Measurements from ENCODE around the gene BAIAP3. TPM values are rescaled to one million over a fixed set of nuclear protein-coding genes. Genes with fewer than 3 reads are reported as not detected.
"Not testable (repeated sequence)": the region's sequence is repeated elsewhere in the genome, so short reads cannot be mapped to it uniquely, and the experiment has no call there.

Gene BAIAP3
- total RNA-seq, 1 donor: 2.3 TPM

DNA sequence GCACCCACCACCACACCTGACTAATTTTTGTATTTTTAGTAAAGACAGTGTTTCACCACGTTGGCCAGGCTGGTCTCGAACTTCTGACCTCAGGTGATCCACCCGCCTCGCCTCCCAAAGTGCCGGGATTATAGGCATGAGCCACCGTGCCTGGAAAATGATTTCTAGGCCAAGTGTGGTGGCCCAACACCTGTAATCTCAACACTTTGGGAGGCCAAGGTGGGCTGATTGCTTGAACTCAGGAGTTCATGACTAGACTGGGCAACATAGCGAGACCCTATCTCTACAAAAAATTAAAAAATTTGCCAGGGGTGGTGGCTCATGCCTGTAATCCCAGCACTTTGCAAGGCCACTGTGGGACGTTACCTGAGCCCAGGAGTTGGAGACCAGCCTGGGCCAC is 11.0 kb upstream of the BAIAP3 start:
- Histone ChIP-seq H3K4me1 (ENCODE audit: insufficient read depth, low read length) (no peaks in the 10 kb centered on the region), H3K27me3 (ENCODE audit: insufficient read depth, low read length) (no peaks in the 10 kb centered on the region), H3K4me3 (ENCODE audit: low read length) (no peak overlapping the region), H3K9me3 (ENCODE audit: low read depth, low read length) (no peaks in the 10 kb centered on the region)

DNA sequence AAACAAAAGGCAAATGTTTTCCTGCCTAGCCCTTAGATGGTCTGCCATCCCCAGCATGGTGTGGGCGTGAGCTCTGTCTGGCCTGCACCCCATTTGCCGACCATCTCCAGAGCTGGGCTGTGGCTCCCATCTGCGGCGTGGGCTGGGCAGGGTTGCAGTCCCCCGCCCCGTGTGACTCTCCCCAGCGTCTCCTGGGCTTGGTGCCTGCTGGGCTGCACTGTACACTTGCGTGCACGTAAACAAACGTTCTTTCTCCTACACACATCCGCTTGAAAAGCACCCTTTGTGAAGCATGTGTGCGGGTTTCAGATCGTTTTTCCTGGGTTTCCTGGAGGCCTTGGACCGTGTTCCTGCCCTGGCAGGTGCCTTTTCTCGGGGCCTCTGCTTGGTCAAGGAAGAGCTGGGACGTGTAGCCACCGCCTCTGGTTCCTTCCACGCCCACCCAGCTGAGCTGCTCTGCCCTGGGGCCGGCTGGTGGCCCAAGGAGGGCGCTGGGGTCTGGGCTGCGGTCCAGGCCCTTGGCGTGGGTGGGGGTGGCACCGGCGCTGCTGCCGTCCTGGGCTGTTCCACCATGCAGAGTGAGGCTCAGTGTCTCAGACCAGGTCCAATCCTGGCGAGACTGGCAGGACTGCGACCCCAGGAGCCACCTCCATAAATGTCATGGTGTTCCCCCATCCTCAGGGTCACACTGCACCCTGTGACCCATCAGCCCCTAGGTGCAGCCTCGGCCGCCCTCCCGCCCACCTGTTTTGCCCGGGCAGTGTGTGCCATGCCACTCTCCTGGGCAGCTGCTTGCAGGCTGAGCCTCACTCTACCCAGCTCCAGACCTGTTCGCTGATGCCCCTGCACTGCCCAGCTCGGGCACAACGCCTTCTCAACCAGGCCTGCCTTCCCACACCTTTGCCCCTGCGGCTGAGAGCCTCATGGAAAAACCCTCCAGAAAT is 9.9 kb upstream of the BAIAP3 start:
- no peaks in the 10 kb centered on the region for H3K27me3 ChIP-seq (ENCODE audit: insufficient read depth, low read length)

DNA sequence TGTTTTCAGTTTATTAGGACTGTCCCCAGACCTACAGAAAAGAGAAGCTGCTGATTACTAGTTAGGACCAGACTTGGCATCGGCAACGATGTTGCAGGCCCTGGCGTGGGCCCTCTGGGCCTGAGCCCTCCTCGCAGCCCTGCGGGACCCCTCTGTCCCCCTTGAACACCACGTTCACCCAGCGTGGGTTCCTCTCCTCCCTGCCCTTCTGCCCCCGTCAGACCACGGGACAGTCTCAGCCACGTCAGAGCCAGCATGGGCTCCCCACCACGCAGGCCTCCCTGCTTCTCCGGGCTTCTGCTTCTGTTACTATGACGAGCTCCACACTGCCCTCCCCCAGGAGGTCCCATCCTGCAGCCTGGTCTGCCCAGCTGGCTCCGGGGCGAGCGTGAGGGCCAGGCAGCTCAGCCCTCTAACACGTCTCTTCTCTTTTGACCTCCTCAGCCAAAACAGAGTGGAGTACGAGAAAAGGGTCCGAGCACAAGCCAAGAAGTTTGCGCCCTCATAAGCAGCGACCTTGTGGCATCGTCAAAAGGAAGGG is 9.1 kb upstream of the BAIAP3 start:
- no peaks in the 10 kb centered on the region for H3K27me3 ChIP-seq (ENCODE audit: insufficient read depth, low read length)
- H3K4me3 ChIP-seq (ENCODE audit: low read length): no peak overlapping the region
- no peaks in the 10 kb centered on the region for H3K4me1 ChIP-seq (ENCODE audit: insufficient read depth, low read length)
- H3K9me3 ChIP-seq (ENCODE audit: low read depth, low read length): no peaks in the 10 kb centered on the region

More for the DNA sequence above, 9.9 kb upstream of the BAIAP3 start:
- Histone ChIP-seq H3K9me3 (ENCODE audit: low read depth, low read length) (no peaks in the 10 kb centered on the region), H3K4me1 (ENCODE audit: insufficient read depth, low read length) (no peaks in the 10 kb centered on the region), H3K4me3 (ENCODE audit: low read length) (no peak overlapping the region)

DNA sequence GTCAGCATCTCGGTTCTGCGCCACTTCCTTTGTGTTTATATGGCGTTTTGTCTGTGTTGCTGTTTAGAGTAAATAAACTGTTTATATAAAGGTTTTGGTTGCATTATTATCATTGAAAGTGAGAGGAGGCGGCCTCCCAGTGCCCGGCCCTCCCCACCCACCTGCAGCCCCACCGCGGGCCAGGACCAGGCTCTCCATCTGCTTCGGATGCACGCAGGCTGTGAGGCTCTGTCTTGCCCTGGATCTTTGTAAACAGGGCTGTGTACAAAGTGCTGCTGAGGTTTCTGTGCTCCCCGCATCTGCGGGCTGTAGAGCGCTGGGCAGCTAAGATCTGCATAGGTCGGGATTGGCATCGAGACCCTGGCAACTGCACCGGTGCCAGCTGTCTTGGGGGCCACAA is 8.2 kb upstream of the BAIAP3 start:
- Histone ChIP-seq H3K4me1 (ENCODE audit: insufficient read depth, low read length) (no peaks in the 10 kb centered on the region), H3K27me3 (ENCODE audit: insufficient read depth, low read length) (no peaks in the 10 kb centered on the region), H3K4me3 (ENCODE audit: low read length) (no peak overlapping the region), H3K9me3 (ENCODE audit: low read depth, low read length) (no peaks in the 10 kb centered on the region)

DNA sequence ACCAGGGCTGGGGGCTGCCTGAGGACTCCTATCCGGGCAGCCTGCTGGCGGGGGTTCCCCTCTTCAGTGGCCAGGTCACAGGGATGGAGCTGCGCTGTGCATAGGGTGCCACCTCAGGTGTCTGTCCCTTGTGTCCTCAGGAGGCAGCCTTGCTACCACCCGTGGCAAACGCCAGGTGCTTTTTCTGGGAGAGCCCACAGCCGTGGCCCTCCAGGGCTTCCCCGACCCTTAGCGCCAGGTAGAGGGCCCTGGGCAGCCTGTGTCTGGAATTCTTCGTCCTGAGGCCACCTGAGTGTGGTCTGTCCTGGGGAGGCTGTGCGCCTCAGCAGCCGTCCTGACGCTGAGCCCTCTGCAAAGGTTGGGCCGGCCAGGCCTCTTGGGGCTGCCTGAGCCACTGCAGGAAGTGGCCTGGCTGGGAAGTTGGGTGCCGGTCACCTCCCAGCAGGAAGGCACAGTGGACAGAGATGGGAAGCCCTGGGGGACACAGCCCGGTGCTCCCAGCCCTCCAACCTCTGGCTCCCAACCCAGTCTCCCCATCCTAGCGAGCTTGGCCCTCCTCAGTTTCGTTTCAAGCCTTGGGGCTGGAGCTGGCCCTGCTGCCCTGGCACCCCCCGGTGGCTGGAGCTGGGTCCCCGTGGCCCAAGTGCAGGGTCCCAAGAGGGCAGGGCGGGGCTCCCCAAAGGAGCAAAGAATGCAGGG is 7.6 kb upstream of the BAIAP3 start:
- H3K27me3 ChIP-seq (ENCODE audit: insufficient read depth, low read length): no peaks in the 10 kb centered on the region
- no peaks in the 10 kb centered on the region for H3K9me3 ChIP-seq (ENCODE audit: low read depth, low read length)
- H3K4me1 ChIP-seq (ENCODE audit: insufficient read depth, low read length): no peaks in the 10 kb centered on the region
- H3K4me3 ChIP-seq (ENCODE audit: low read length): no peak overlapping the region

DNA sequence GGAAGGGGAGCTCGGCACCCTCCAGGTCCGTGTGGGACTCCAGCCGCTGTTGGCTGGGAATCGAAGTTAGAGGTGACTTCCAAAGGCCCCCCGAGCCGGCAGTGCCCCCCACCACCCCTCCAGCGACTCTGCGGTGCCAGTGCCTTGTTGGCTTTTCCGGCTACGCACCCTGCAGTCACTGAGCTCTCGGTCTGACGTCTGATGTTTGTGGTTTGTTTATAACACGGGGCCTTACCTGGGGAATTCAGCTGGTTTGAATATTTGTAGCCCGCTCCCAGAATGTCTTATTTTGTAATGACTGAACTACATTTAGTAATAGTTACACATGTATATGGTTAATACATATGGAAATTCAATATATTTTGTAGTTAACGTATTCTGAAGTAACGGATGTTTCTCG is 7.1 kb upstream of the BAIAP3 start:
- Histone ChIP-seq H3K4me3 (ENCODE audit: low read length) (no peak overlapping the region), H3K27me3 (ENCODE audit: insufficient read depth, low read length) (no peaks in the 10 kb centered on the region), H3K9me3 (ENCODE audit: low read depth, low read length) (no peaks in the 10 kb centered on the region), H3K4me1 (ENCODE audit: insufficient read depth, low read length) (peaks cover 5% of the 10 kb centered on the region)

DNA sequence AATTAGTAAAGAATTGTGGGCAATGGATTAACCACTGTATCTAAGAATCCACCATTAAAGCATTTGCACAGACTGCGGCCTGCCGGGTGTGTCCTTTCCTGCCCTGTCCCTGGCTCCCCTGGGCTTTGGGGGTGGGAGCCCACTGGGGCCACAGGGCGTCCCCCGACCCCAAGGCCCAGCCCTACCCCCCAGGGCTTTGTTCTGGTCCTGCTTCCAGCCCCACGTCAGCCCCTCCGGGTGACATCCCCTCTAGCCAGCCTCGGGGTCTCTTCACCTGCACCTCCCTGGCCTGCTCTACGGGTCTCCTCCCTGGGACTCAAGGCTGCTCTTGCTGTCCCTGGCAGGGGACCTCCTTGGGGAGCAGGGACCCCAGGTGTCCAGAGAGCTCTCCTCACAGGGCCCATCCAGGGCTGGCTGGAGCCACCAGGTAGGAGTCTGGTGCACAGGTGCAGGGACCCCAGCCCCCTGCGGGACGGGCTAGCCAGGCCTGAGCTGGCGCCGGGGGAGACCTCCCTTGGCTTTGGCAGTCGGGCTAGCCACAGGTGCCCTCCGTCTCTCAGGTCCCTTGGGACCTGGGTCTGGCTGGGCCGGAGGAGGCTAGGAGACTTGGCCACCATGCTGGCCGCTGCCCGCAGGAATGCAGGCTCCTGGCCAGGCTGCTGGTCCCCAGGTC is 6.4 kb upstream of the BAIAP3 start:
- H3K27me3 ChIP-seq (ENCODE audit: insufficient read depth, low read length): peaks cover 7% of the 10 kb centered on the region
- H3K4me1 ChIP-seq (ENCODE audit: insufficient read depth, low read length): peaks cover 12% of the 10 kb centered on the region
- no peaks in the 10 kb centered on the region for H3K9me3 ChIP-seq (ENCODE audit: low read depth, low read length)
- no peak overlapping the region for H3K4me3 ChIP-seq (ENCODE audit: low read length)

DNA sequence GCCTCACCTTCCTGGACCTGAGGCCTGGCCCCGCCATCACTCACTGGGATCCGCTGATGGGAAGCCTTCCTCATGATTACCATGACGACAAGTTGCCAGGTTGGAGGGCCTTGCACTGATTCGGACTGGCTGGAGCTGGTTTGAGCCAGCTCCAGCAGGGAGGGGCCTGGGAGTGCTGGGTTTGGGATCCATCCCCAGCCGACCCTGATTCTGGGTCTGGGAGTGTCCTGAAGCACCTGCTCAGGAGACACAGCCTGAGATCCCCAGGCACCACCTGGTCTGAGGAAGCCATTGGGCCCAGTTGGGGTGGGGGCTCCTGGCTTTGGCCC is 5.9 kb upstream of the BAIAP3 start:
- Histone ChIP-seq H3K4me1 (ENCODE audit: insufficient read depth, low read length) (peaks cover 17% of the 10 kb centered on the region), H3K27me3 (ENCODE audit: insufficient read depth, low read length) (peaks cover 12% of the 10 kb centered on the region), H3K4me3 (ENCODE audit: low read length) (no peak overlapping the region), H3K9me3 (ENCODE audit: low read depth, low read length) (no peaks in the 10 kb centered on the region)

DNA sequence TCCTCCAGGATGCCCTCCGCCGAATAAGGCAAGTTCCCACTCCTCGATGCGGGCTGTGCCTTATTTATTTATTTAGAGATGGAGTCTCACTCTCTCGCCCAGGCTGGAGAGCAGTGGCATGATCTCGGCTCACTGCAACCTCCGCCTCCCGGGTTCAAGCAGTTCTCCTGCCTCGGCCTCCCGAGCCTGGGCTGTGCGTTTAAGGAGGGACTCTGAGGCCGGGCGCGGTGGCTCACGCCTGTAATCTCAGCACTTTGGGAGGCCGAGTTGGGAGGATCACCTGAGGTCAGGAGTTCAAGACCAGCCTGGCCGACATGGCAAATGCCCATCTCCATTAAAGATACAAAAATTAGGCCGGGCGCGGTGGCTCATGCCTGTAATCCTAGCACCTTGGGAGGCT is 5.3 kb upstream of the BAIAP3 start:
- H3K4me1 ChIP-seq (ENCODE audit: insufficient read depth, low read length): peaks cover 23% of the 10 kb centered on the region
- H3K27me3 ChIP-seq (ENCODE audit: insufficient read depth, low read length): peaks cover 16% of the 10 kb centered on the region
- H3K9me3 ChIP-seq (ENCODE audit: low read depth, low read length); H3K4me3 ChIP-seq (ENCODE audit: low read length): not testable (repeated sequence)

DNA sequence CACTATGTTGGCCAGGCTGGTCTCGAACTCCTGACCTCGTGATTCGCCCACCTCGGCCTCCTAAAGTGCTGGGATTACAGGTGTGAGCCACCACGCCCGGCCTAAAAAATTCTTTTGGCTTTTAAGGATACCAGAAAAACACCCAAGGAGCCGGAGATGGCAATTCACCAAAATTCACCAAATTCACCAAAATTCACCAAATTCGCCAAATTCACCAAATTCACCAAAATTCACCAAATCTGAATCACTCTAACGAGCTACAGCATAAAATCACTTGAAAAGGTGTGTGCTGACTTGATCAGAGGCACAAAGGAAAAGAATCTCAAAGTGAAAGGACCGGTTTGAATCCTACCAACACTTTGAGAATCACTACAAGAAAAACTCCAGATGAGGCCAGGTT is 4.5 kb upstream of the BAIAP3 start:
- peaks cover 19% of the 10 kb centered on the region for H3K27me3 ChIP-seq (ENCODE audit: insufficient read depth, low read length)
- peaks cover 28% of the 10 kb centered on the region for H3K4me1 ChIP-seq (ENCODE audit: insufficient read depth, low read length)
- not testable (repeated sequence) for H3K4me3 ChIP-seq (ENCODE audit: low read length); H3K9me3 ChIP-seq (ENCODE audit: low read depth, low read length)

DNA sequence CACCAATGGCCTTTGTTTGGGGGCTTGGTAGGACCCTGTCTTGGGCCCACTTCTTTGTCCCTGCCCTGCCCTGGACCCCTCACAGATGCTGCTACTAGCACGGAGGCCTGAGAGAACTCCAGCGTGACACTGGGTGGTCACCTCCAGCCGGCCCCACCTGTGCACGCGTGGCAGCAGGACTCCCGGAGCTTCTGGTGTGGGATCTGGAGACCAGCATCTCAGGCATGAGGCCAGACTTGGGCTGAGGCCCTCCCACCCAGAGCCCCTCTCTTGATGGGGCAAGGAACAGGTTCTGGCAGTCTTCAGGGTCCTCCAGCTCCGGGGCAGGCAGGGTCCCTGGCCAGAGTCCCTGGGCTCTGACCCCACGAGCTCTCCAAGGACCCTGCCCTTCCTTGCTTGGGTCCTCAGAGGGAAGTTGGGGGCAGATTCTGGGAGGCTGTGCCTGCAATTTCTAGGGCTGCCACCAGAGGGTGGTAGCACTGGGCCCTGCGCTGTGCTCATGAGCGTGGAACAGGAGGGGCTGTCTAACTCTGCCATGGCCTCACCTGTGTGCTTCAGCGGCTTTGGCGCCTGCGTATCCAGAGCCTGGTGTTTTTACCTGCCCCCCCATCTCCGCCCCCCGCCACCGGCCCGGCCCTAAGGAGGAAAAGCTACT is 3.1 kb upstream of the BAIAP3 start:
- Histone ChIP-seq H3K9me3 (ENCODE audit: low read depth, low read length) (no peaks in the 10 kb centered on the region), H3K4me1 (ENCODE audit: insufficient read depth, low read length) (peaks cover 39% of the 10 kb centered on the region), H3K27me3 (ENCODE audit: insufficient read depth, low read length) (peaks cover 30% of the 10 kb centered on the region), H3K4me3 (ENCODE audit: low read length) (no peak overlapping the region)

DNA sequence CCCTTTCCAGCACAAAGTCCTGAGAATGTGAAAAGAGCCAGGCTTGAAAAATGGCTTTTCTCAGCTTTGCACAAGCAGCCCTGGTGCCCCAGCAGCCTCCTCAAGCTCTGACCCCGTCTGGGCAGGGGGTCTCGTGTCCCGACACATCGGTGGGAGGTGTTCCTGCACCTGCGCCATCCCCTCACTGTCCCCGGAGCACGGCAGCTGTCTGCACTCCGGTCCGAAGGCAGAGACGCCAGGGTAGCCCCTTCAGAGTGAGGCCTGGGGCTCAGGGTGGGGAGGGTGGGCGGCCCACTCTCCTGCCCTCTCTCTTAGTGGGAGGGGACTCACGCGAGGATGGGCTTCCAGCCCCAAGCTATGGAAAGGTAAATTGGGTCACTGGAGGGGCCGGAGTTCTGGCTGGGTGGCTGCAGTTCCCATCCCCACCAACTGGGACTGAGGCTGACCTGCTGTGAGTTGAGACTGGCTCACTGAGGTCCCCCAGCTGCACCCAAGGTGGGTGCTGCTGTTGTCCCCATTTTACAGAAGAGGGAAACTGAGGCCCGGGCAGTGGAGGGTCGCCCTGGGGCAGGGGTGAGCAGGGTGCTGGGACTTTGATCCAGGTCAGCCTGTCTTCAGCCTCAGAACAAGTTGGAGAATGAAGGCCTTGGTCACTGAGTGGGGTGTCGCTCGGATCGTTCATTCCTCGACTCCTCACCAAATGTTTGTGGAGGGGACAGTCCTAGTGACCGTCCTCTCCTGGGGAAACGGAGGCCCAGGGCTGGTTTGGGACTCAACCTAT is 2.3 kb upstream of the BAIAP3 start:
- Histone ChIP-seq H3K27me3 (ENCODE audit: insufficient read depth, low read length) (peaks cover 30% of the 10 kb centered on the region), H3K4me1 (ENCODE audit: insufficient read depth, low read length) (peaks cover 39% of the 10 kb centered on the region), H3K4me3 (ENCODE audit: low read length) (no peak overlapping the region), H3K9me3 (ENCODE audit: low read depth, low read length) (no peaks in the 10 kb centered on the region)

DNA sequence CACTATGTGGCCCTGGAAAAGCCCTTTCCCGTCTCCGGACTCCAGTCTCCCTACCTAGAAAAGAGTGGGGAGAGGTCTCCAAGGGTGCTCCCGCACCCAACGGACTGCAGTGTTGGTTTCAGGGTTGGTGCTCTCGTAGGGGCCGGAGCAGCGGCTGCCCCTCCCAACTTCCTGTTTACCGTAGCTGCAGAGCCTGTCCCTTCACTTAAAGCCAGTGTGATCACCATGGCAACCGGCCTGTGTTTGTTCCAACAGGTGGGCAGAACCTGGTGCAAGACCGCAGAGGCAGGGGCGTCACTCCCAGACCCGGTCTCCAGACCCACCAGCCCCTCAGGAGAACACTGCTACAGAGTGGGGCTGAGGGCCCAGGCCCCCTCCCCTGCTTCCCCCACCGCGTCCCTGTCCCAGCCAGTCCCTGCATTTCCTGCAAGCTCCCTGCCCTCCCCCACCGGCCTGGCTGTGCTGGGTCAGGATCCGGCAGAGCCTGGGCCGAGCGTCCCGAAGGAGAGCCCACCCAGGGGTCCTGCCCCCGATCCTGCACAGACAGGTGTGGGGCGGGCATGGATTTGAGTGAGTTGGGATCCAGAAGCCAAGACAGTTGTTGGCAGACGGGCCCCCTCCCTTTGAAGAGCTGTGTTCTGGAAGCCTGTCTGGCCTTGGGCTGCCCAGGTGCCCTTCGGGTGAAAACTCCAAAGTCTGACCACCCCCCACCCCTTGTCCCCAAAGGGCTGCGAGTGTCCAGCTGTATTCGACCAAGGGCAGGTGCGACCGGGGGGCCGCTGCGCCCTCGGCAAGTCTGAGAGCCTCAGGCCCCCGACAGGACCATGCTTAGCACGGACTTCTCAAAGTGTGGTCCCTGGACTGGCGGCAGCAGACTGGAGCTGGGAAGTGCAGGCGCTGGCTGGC is 1.5 kb upstream of the BAIAP3 start:
- Histone ChIP-seq H3K4me3 (ENCODE audit: low read length) (no peak overlapping the region), H3K27me3 (ENCODE audit: insufficient read depth, low read length) (peaks cover 30% of the 10 kb centered on the region), H3K4me1 (ENCODE audit: insufficient read depth, low read length) (peaks cover 39% of the 10 kb centered on the region), H3K9me3 (ENCODE audit: low read depth, low read length) (no peaks in the 10 kb centered on the region)
